IMR-90 (cell line): ENCODE measurements around the gene POLR1E. TPM values are rescaled to one million over a fixed set of nuclear protein-coding genes. Genes with fewer than 3 reads are reported as not detected.

Experiments
- ATAC-seq: fragments of 200-7000 bp; cut with Tn5 transposase; 2 replicates; pipeline ENCODE4 v1.9.1; 2020; ENCODE audit warnings: low read depth, mild to moderate bottlenecking, moderate library complexity
- BruUV-seq: library from RNA; stranded (reverse); fragments of 400-500 nt; replicated peaks from 2 replicates; lab custom pipeline; 2021; lab: Mats Ljungman, UMichigan
- CTCF ChIA-PET: fragments of 300-600 bp; formaldehyde crosslinking; extraction: SDS; loops from one replicate; lab custom pipeline; 2021; ENCODE audit warnings: antibody characterized with exemption; lab: Yijun Ruan, JAX
- POLR2A ChIA-PET: fragments of 300-600 bp; sonication (Branson Sonifier 250); formaldehyde crosslinking; loops from one replicate; lab custom pipeline; 2022; ENCODE audit warnings: antibody characterized with exemption; ENCODE audit not compliant: unreplicated experiment; lab: Charles Lee
- DNase-seq: peaks from one replicate; pipeline ENCODE4 v3.0.0; 2013
- H2AFZ ChIP-seq: replicated peaks from 2 replicates; pipeline ENCODE3; 2013; ENCODE audit warnings: low read length, mild to moderate bottlenecking; ENCODE audit not compliant: poor library complexity
- H2AK5ac ChIP-seq: 2 replicates; pipeline ENCODE4 v1.6.1; 2013; ENCODE audit warnings: low read depth, low read length, inconsistent platforms
- H2AK9ac ChIP-seq: replicated peaks from 2 replicates; pipeline ENCODE3; 2013; ENCODE audit warnings: mild to moderate bottlenecking, low read depth, low read length, moderate library complexity; ENCODE audit not compliant: poor library complexity
- H2BK120ac ChIP-seq: 2 replicates; pipeline ENCODE4 v1.6.1; 2013; ENCODE audit warnings: low read depth, low read length, inconsistent platforms
- H2BK15ac ChIP-seq: 3 replicates; pipeline ENCODE4 v1.6.1; 2013; ENCODE audit warnings: low read depth, low read length, inconsistent platforms
- H2BK20ac ChIP-seq: 2 replicates; pipeline ENCODE4 v1.6.1; 2013; ENCODE audit warnings: low read depth, mild to moderate bottlenecking, inconsistent platforms, low read length, moderate library complexity
- H2BK5ac ChIP-seq: 2 replicates; pipeline ENCODE4 v1.6.1; 2013; ENCODE audit warnings: mild to moderate bottlenecking, low read depth, low read length, inconsistent platforms; ENCODE audit not compliant: poor library complexity, severe bottlenecking
- H3K14ac ChIP-seq: replicated peaks from 2 replicates; pipeline ENCODE4 v1.6.1; 2013; ENCODE audit warnings: low read depth, low read length, inconsistent platforms
- H3K18ac ChIP-seq: 2 replicates; pipeline ENCODE4 v1.6.1; 2013; ENCODE audit warnings: low read depth, low read length, control low read depth
- H3K23ac ChIP-seq: 2 replicates; pipeline ENCODE4 v1.6.1; 2013; ENCODE audit warnings: low read depth, low read length, inconsistent platforms
- H3K27ac ChIP-seq: 2 replicates; pipeline ENCODE4 v1.5.1; 2013; ENCODE audit warnings: mild to moderate bottlenecking, control low read depth, low read length; ENCODE audit not compliant: insufficient read depth
- H3K27me3 ChIP-seq: 2 replicates; pipeline ENCODE4 v1.6.1; 2013; ENCODE audit warnings: low read length; ENCODE audit not compliant: control insufficient read depth, insufficient read depth
- H3K36me3 ChIP-seq: 2 replicates; pipeline ENCODE4 v1.6.1; 2013; ENCODE audit warnings: low read length, mixed read lengths; ENCODE audit not compliant: control insufficient read depth, insufficient read depth
- H3K4ac ChIP-seq: 2 replicates; pipeline ENCODE4 v1.6.1; 2013; ENCODE audit warnings: low read depth, low read length, inconsistent platforms
- H3K4me1 ChIP-seq: 2 replicates; pipeline ENCODE4 v1.6.1; 2013; ENCODE audit warnings: low read length, mixed read lengths; ENCODE audit not compliant: control insufficient read depth, insufficient read depth
- H3K4me2 ChIP-seq: 2 replicates; pipeline ENCODE4 v1.6.1; 2013; ENCODE audit warnings: low read depth, mild to moderate bottlenecking, control low read depth, low read length, moderate library complexity
- H3K4me3 ChIP-seq: 2 replicates; pipeline ENCODE4 v1.5.1; 2013; ENCODE audit warnings: low read depth, mild to moderate bottlenecking, control low read depth, low read length, moderate library complexity; ENCODE audit not compliant: insufficient read depth
- H3K56ac ChIP-seq: 2 replicates; pipeline ENCODE4 v1.6.1; 2013; ENCODE audit warnings: low read length, inconsistent platforms; ENCODE audit not compliant: insufficient read depth; ENCODE audit errors: extremely low read depth
- H3K79me1 ChIP-seq, 2 experiments: 2 replicates each; pipeline ENCODE4 v1.6.1; 2013; ENCODE audit warnings: low read length in 2 of 2, inconsistent platforms in 1 of 2, low read depth in 1 of 2
- H3K9ac ChIP-seq: 2 replicates; pipeline ENCODE4 v1.6.1; 2013; ENCODE audit warnings: low read depth, low read length, control low read depth
- H3K9me1 ChIP-seq: 2 replicates; pipeline ENCODE4 v1.6.1; 2013; ENCODE audit warnings: low read length, inconsistent platforms; ENCODE audit not compliant: insufficient read depth
- H3K9me3 ChIP-seq: 2 replicates; pipeline ENCODE4 v1.6.1; 2013; ENCODE audit warnings: low read length; ENCODE audit not compliant: control insufficient read depth, insufficient read depth
- H4K20me1 ChIP-seq: 2 replicates; pipeline ENCODE4 v1.6.1; 2013; ENCODE audit warnings: low read length, inconsistent platforms; ENCODE audit not compliant: insufficient read depth
- H4K5ac ChIP-seq: 2 replicates; pipeline ENCODE4 v1.6.1; 2013; ENCODE audit warnings: mild to moderate bottlenecking, low read depth, low read length, control low read depth
- H4K8ac ChIP-seq, 2 experiments: 2 replicates each; pipeline ENCODE4 v1.6.1; 2013; ENCODE audit warnings: low read depth in 2 of 2, low read length in 2 of 2, control low read depth in 1 of 2, inconsistent platforms in 1 of 2
- H4K91ac ChIP-seq: 2 replicates; pipeline ENCODE4 v1.6.1; 2013; ENCODE audit warnings: low read depth, low read length, inconsistent platforms; ENCODE audit not compliant: insufficient read depth
- CEBPB ChIP-seq: IDR thresholded peaks from 2 replicates; pipeline ENCODE4 v1.6.1; 2012; ENCODE audit warnings: low read depth, low read length, improper control_type of control experiment
- CTCF ChIP-seq: conservative IDR thresholded peaks from 2 replicates; pipeline ENCODE4 v1.5.1; 2012; ENCODE audit warnings: mild to moderate bottlenecking, low read depth, low read length, improper control_type of control experiment
- ELK1 ChIP-seq: fragments of 150-350 bp; IDR thresholded peaks from 2 replicates; pipeline ENCODE4 v1.6.1; 2016; ENCODE audit warnings: low read depth, mild to moderate bottlenecking, low read length, moderate library complexity, borderline replicate concordance
- FOS ChIP-seq: fragments of 150-350 bp; IDR thresholded peaks from 2 replicates; pipeline ENCODE4 v1.6.1; 2016; ENCODE audit warnings: low read depth, low read length
- MAFK ChIP-seq: IDR thresholded peaks from 2 replicates; pipeline ENCODE4 v1.6.1; 2012; ENCODE audit warnings: low read depth, low read length, improper control_type of control experiment
- POLR2A ChIP-seq: IDR thresholded peaks from 2 replicates; pipeline ENCODE4 v1.6.1; 2012; ENCODE audit warnings: mild to moderate bottlenecking, low read depth, low read length
- RAD21 ChIP-seq: IDR thresholded peaks from 2 replicates; pipeline ENCODE4 v1.6.1; 2012; ENCODE audit warnings: low read length, improper control_type of control experiment
- RCOR1 ChIP-seq: IDR thresholded peaks from 2 replicates; pipeline ENCODE4 v1.6.1; 2012; ENCODE audit warnings: mild to moderate bottlenecking, low read length, improper control_type of control experiment; ENCODE audit not compliant: insufficient replicate concordance
- USF2 ChIP-seq: fragments of 150-350 bp; IDR thresholded peaks from 2 replicates; pipeline ENCODE4 v1.6.1; 2017; ENCODE audit warnings: mild to moderate bottlenecking, antibody characterized with exemption, low read length, low read depth
- WGBS, 2 experiments: methylation state at CpG; one replicate each; pipeline versions ENCODE4 v1.1.5 to v1.1.7; 2013; ENCODE audit warnings: missing lambda C conversion rate in 2 of 2; ENCODE audit not compliant: insufficient read length in 1 of 2; ENCODE audit errors: extremely low coverage in 2 of 2; 5-methylcytosine and 5-hydroxymethylcytosine counted together
- dilution Hi-C: fragments of 300-500 bp; cut with HindIII; formaldehyde crosslinking; loops from one replicate; pipeline ENCODE4 v1.14.3; 2018; ENCODE audit warnings: low sequenced_read_pairs; ENCODE audit not compliant: unreplicated experiment
- in situ Hi-C: fragments of 300-500 bp; cut with MboI; formaldehyde crosslinking; loops from 3 replicates; pipeline ENCODE4 v1.14.3; 2019; ENCODE audit warnings: low sequenced_read_pairs, inconsistent platforms, mixed read lengths
- intact Hi-C: fragments of 100-400 bp; cut with micrococcal nuclease; formaldehyde crosslinking; loops from 2 replicates; pipeline ENCODE4 v1.10.0; 2022
- polyA plus RNA-seq, 3 experiments: library from polyadenylated mRNA; depleted of rRNA; stranded (reverse); fragments of >200 nt; gene quantifications; 2 replicates each; pipeline ENCODE4 v1.2.3, GENCODE V29; 2012; ENCODE audit warnings: low replicate concordance in 1 of 3
- total RNA-seq: library from RNA; depleted of rRNA; stranded (reverse); fragments of >200 nt; gene quantifications from 2 replicates; pipeline ENCODE4 v1.2.3, GENCODE V29; 2012

The POLR1E gene
- total and polyA plus RNA-seq, 2 of the 4 experiments (the other 2 are of a cell fraction), result 48.0 to 71.9 TPM

GRCh38 chr9:37514999-37515398 is 29.3 kb downstream of the POLR1E start:
- H3K9me3 ChIP-seq, result no peaks in the 10 kb centered on the region
- H2AK5ac ChIP-seq, result no peak overlapping the region
- ATAC-seq (no peak), DNase-seq (no peak)
- 92% methylated on average over 5 of the region's 7 CpGs; no CpG with 5 or more reads in 1 of the 2 experiments for WGBS, 2 experiments
- TF ChIP-seq CEBPB (no peak), USF2 (no peak), ELK1 (no peak), POLR2A (no peak), RAD21 (no peak), MAFK (no peak), RCOR1 (no peak), CTCF (no peak), FOS (no peak)
- no peak overlapping the region for H4K91ac ChIP-seq
- H3K4me3 ChIP-seq, result no peak overlapping the region
- no peak overlapping the region for H3K4ac ChIP-seq
- no peaks in the 10 kb centered on the region for H4K20me1 ChIP-seq
- dilution Hi-C loops, result no loop called here
- H2BK20ac ChIP-seq, result no peak overlapping the region
- H3K79me1 ChIP-seq, result no peaks in the 10 kb centered on the region
- H2BK15ac ChIP-seq, result no peak overlapping the region
- no peaks in the 10 kb centered on the region for H3K27me3 ChIP-seq
- no peak overlapping the region for H2BK120ac ChIP-seq
- no peak overlapping the region for H2AK9ac ChIP-seq
- H3K36me3 ChIP-seq, result peaks cover 16% of the 10 kb centered on the region
- H3K18ac ChIP-seq, result no peak overlapping the region
- H3K14ac ChIP-seq, result no peak overlapping the region
- no peak overlapping the region for H4K8ac ChIP-seq
- H3K4me1 ChIP-seq, result no peaks in the 10 kb centered on the region
- H3K4me2 ChIP-seq, result no peak overlapping the region
- H2AFZ ChIP-seq, result no peak overlapping the region
- H4K5ac ChIP-seq, result no peak overlapping the region
- intact Hi-C loops, result no loop called here
- H3K23ac ChIP-seq, result no peak overlapping the region
- in situ Hi-C loops, result no loop called here
- H3K56ac ChIP-seq, result no peak overlapping the region
- ChIA-PET CTCF (no interaction called here), POLR2A (no interaction called here)
- no peak overlapping the region for H2BK5ac ChIP-seq
- H3K27ac ChIP-seq, result no peak overlapping the region
- no peak overlapping the region for H3K9ac ChIP-seq
- BruUV-seq, result no TSS peak
- peaks cover 6% of the 10 kb centered on the region; the same call in 1 of the 2 replicates for H3K9me1 ChIP-seq
